Activated CD4-positive, alpha-beta T cell treated with anti-CD3 and anti-CD28 coated beads for 36 hours (primary cell): ENCODE data around the gene ATP9A. TPM values are rescaled to one million over a fixed set of nuclear protein-coding genes. Genes with fewer than 3 reads are reported as not detected.
"Not testable (repeated sequence)": the region's sequence is repeated elsewhere in the genome, so short reads cannot be mapped to it uniquely, and the experiment has no call there.

Experiments
- ATAC-seq: fragments of 200-7000 bp; cut with Tn5 transposase; one replicate; pipeline ENCODE4 v1.10.0; 2021; ENCODE audit warnings: mild to moderate bottlenecking, moderate library complexity
- CTCF ChIA-PET: fragments of 350-600 bp; sonication (Branson Sonifier 250); formaldehyde crosslinking; loops from one replicate; lab custom pipeline; 2021; ENCODE audit warnings: antibody characterized with exemption; lab: Charles Lee
- POLR2A ChIA-PET: fragments of 350-600 bp; sonication (Branson Sonifier 250); formaldehyde crosslinking; loops from one replicate; lab custom pipeline; 2021; ENCODE audit warnings: antibody characterized with exemption, inconsistent platforms; lab: Charles Lee
- DNase-seq: peaks from one replicate; pipeline ENCODE4 v3.0.0-alpha.2; 2020
- H3K27ac Mint-ChIP-seq: one replicate; pipeline ENCODE4 v1.8.0; 2021; ENCODE audit warnings: mixed read lengths
- H3K27me3 Mint-ChIP-seq: one replicate; pipeline ENCODE4 v1.8.0; 2021; ENCODE audit warnings: mixed read lengths
- H3K36me3 Mint-ChIP-seq: one replicate; pipeline ENCODE4 v1.8.0; 2021; ENCODE audit warnings: low read depth, mixed read lengths
- H3K4me1 Mint-ChIP-seq: one replicate; pipeline ENCODE4 v1.8.0; 2021; ENCODE audit warnings: mixed read lengths
- H3K4me3 Mint-ChIP-seq: one replicate; pipeline ENCODE4 v1.8.0; 2021; ENCODE audit warnings: mild to moderate bottlenecking, moderate library complexity, mixed read lengths
- H3K9me3 Mint-ChIP-seq: one replicate; pipeline ENCODE4 v1.8.0; 2021; ENCODE audit warnings: low read depth, mixed read lengths
- intact Hi-C, 2 experiments: fragments of 100-400 bp; cut with DNase I in 1 of 2; cut with micrococcal nuclease in 1 of 2; formaldehyde crosslinking; loops; one replicate each; pipeline versions ENCODE4 v1.14.2 to v1.15.1; 2022 to 2024; cut with DNase I, micrococcal nuclease
- total RNA-seq, 2 experiments: library from RNA; stranded (reverse); gene quantifications; one replicate each; pipeline ENCODE4 v1.2.3, GENCODE V29; 2021

ATP9A gene
- total RNA-seq, 2 experiments from 2014 or later = 2.2 to 2.7 TPM

DNA sequence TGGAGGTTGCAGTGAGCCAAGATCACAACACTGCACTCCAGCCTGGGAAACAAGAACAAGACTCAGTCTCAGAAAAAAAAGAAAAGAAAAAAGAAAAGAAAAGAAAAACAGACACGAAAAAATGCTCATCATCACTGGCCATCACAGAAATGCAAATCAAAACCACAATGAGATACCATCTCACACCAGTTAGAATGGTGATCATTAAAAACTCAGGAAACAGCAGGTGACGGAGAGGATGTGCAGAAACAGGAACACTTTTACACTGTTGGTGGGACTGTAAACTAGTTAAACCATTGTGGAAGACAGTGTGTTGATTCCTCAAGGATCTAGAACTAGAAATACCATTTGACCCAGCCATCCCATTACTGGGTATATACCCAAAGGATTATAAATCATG is 82.7 kb downstream of the ATP9A start:
- CTCF ChIA-PET = interaction anchor here (0.6 kb wide), 1 partner anchor 394 kb away, joined by 3 read pairs; no protein-coding TSS in a partner anchor
- ATAC-seq, intact Hi-C loops, H3K27me3 Mint-ChIP-seq, H3K4me1 Mint-ChIP-seq, H3K27ac Mint-ChIP-seq, H3K4me3 Mint-ChIP-seq, POLR2A ChIA-PET, H3K9me3 Mint-ChIP-seq, H3K36me3 Mint-ChIP-seq, DNase-seq: not testable (repeated sequence)

GRCh38 chr20:51680067-51680749 is 88.0 kb downstream of the ATP9A start:
- H3K9me3 Mint-ChIP-seq = no peaks in the 10 kb centered on the region
- H3K27ac Mint-ChIP-seq = no peak overlapping the region
- POLR2A ChIA-PET = no interaction called here
- peaks cover 2% of the 10 kb centered on the region for H3K27me3 Mint-ChIP-seq
- CTCF ChIA-PET = interaction anchor here (0.8 kb wide), 1 partner anchor 403 kb away, joined by 3 read pairs; no protein-coding TSS in a partner anchor
- no peak for ATAC-seq
- intact Hi-C loops = no loop called here
- no peaks in the 10 kb centered on the region for H3K4me1 Mint-ChIP-seq
- DNase-seq = no peak
- H3K36me3 Mint-ChIP-seq = no peaks in the 10 kb centered on the region
- no peak overlapping the region for H3K4me3 Mint-ChIP-seq

DNA sequence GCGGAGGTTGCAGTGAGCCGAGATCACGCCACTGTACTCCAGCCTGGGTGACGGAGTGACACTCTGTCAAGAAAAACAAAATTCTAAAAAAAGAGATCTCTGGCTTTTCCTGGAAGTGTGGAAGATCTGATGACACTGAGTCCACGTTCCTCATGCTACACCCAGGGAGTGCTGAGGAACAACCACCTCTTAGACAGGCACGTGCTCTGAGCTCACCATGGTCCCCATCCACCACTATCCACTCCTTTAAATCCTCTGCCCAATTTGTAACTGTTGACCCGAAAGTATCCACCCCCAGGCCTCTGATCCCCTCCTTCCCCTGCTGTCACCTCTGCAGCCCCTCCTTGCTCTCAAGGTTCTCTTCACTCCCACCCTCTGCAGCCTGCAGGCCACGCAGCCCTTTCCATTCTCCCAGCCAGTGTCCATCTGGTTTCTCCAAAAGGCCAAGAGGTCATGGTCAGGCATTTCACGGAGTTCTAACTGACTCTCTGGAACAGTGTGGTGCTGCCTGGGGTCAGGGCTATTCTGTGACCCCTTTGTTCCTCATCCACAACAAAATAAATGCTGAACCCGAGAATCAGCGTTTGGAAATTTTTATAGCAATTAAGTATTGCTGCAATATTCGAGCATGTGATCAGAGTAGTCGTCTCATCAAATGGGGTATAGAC is 88.8 kb downstream of the ATP9A start:
- Mint-ChIP-seq H3K9me3 (no peaks in the 10 kb centered on the region), H3K27ac (no peak overlapping the region), H3K4me1 (no peaks in the 10 kb centered on the region), H3K27me3 (peaks cover 2% of the 10 kb centered on the region), H3K4me3 (no peak overlapping the region), H3K36me3 (no peaks in the 10 kb centered on the region)
- DNase-seq = no peak
- ChIA-PET POLR2A (no interaction called here), CTCF (no interaction called here)
- intact Hi-C loops = no loop called here
- ATAC-seq = no peak

DNA sequence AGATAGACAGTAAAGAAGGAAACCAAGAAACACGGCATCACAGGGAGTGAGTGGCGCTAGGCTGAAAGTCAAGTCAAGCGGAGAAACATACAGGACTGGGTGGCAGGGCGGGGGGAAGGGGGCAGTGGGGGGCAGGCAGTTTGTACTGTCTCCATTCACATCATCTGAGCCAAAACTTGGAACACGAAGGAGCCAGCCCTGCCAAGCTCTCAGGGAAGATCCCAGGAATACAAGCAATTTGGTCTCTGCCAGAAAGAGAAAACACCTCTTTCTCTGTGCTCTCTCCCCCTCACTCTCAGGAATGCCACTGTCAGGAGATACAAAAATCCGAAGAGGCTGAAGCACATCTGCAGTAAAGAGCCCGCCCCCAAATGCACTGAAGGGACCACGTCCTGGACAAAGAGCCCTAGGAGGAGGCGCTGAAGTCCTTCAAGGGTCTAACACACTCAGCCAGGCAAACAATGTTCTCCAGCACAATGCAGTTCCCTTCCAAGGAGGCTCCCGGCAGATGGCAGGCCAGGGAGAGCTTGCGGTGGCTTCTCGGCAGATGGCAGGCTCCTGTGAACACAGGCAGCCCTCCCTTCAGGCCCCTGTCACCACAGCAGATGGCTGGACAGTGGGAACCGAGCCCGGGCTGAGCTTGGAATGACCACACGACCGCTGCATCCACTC is 90.0 kb downstream of the ATP9A start:
- no peaks in the 10 kb centered on the region for H3K36me3 Mint-ChIP-seq
- H3K27ac Mint-ChIP-seq = no peak overlapping the region
- DNase-seq = no peak
- no peak for ATAC-seq
- H3K9me3 Mint-ChIP-seq = no peaks in the 10 kb centered on the region
- intact Hi-C loops = no loop called here
- CTCF ChIA-PET = no interaction called here
- H3K4me1 Mint-ChIP-seq = no peaks in the 10 kb centered on the region
- H3K4me3 Mint-ChIP-seq = no peak overlapping the region
- POLR2A ChIA-PET = no interaction called here
- peaks cover 2% of the 10 kb centered on the region for H3K27me3 Mint-ChIP-seq

GRCh38 chr20:51668947-51669346 is 99.2 kb downstream of the ATP9A start:
- CTCF ChIA-PET = no interaction called here
- Mint-ChIP-seq H3K9me3 (no peaks in the 10 kb centered on the region), H3K27me3 (peaks cover 4% of the 10 kb centered on the region), H3K27ac (no peak overlapping the region), H3K4me3 (no peak overlapping the region), H3K4me1 (peaks cover 9% of the 10 kb centered on the region), H3K36me3 (no peaks in the 10 kb centered on the region)
- ATAC-seq = no peak
- POLR2A ChIA-PET = no interaction called here
- intact Hi-C loops = no loop called here
- no peak for DNase-seq

DNA sequence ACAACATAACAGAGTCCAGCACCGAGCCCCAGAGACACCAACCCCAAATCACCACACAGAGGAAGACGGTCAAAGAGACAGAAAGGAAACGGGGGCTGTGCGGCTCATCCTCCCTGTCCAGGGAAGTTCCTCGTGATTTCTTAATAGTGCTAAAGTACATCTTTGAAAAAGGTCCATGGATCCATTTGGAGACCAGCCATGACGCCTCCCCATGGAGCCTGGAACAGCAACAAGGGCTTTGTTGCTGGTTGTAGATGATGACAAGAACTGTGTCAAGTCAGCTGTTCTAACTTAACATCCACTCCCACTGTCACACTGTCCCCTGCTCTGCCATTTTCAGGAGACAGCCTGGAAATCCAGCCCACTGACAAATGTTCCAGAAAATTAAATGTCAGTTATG is 99.7 kb downstream of the ATP9A start:
- H3K27me3 Mint-ChIP-seq = peaks cover 7% of the 10 kb centered on the region
- CTCF ChIA-PET = no interaction called here
- H3K9me3 Mint-ChIP-seq = no peaks in the 10 kb centered on the region
- peaks cover 9% of the 10 kb centered on the region for H3K4me1 Mint-ChIP-seq
- H3K27ac Mint-ChIP-seq = no peak overlapping the region
- POLR2A ChIA-PET = no interaction called here
- no peak for DNase-seq
- no peak overlapping the region for H3K4me3 Mint-ChIP-seq
- no peaks in the 10 kb centered on the region for H3K36me3 Mint-ChIP-seq
- no peak for ATAC-seq
- intact Hi-C loops = no loop called here

DNA sequence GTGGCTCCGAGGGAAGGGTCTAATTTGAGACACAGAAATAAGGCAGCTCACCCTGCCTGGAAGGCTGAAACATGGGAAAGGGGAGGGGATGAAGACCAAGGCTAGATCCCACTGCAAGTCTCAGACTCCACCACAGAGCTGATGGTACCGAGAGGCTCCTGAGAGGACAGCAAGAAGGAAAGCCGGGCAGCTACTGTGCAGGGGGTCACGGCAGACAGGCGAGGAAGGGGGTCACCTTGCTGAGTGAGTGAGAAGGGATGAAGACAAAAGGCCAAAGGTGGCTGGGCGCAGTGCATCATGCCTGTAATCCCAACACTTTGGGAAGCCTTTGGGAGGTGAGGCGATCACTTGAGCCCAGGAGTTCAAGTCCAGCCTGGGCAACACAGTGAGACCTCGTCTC is 100.7 kb downstream of the ATP9A start:
- Mint-ChIP-seq H3K36me3 (no peaks in the 10 kb centered on the region), H3K4me3 (no peak overlapping the region), H3K9me3 (no peaks in the 10 kb centered on the region), H3K27ac (no peak overlapping the region), H3K27me3 (peaks cover 7% of the 10 kb centered on the region), H3K4me1 (peaks cover 9% of the 10 kb centered on the region)
- ChIA-PET CTCF (interaction anchor here (0.8 to 1.3 kb wide), 2 partner anchors 23 to 34 kb away, joined by 3 to 5 read pairs; no protein-coding TSS in a partner anchor), POLR2A (no interaction called here)
- intact Hi-C loops = no loop called here
- DNase-seq = no peak
- no peak for ATAC-seq

DNA sequence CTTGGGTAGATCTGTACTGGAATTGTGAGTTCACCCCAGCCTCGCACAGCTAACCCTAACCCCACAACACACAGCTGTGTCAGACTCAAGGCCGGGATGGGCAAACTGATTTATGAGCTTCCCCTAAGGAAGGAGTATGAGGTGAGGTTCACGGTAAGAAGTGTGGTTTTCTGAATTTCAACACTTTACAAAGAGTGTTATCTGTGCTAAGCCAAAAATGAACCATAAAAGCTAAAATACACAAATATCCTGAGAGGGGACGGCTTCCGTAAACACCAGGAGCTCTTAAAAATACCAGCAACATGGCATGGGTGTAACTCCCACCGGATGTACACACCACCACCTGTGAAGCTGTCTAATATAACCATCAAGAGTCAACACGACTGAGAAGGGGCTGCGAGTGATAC is 101.2 kb downstream of the ATP9A start:
- H3K36me3 Mint-ChIP-seq = no peaks in the 10 kb centered on the region
- ATAC-seq (no peak), DNase-seq (no peak)
- H3K4me3 Mint-ChIP-seq = no peak overlapping the region
- H3K27ac Mint-ChIP-seq = no peak overlapping the region
- H3K9me3 Mint-ChIP-seq = no peaks in the 10 kb centered on the region
- H3K27me3 Mint-ChIP-seq = peaks cover 9% of the 10 kb centered on the region
- peaks cover 11% of the 10 kb centered on the region for H3K4me1 Mint-ChIP-seq
- intact Hi-C loops = no loop called here
- ChIA-PET POLR2A (no interaction called here), CTCF (interaction anchor here (0.6 to 1.3 kb wide), 3 partner anchors 22 to 680 kb away, joined by 3 to 5 read pairs (median 3); no protein-coding TSS in a partner anchor)

- CTCF ChIA-PET = interaction anchor here (0.8 to 1.3 kb wide), 2 partner anchors 35 to 39 kb away, joined by 3 to 5 read pairs; no protein-coding TSS in a partner anchor
- H3K9me3 Mint-ChIP-seq = no peaks in the 10 kb centered on the region
- no peaks in the 10 kb centered on the region for H3K36me3 Mint-ChIP-seq
- H3K27ac Mint-ChIP-seq = no peak overlapping the region
- H3K4me1 Mint-ChIP-seq = peaks cover 19% of the 10 kb centered on the region
- intact Hi-C loops = no loop called here
- POLR2A ChIA-PET = no interaction called here
- H3K4me3 Mint-ChIP-seq = no peak overlapping the region
- no peak for DNase-seq
- peaks cover 10% of the 10 kb centered on the region for H3K27me3 Mint-ChIP-seq
- ATAC-seq = no peak
Measured at GRCh38 chr20:51666126-51666525, 102.1 kb downstream of the ATP9A start.

DNA sequence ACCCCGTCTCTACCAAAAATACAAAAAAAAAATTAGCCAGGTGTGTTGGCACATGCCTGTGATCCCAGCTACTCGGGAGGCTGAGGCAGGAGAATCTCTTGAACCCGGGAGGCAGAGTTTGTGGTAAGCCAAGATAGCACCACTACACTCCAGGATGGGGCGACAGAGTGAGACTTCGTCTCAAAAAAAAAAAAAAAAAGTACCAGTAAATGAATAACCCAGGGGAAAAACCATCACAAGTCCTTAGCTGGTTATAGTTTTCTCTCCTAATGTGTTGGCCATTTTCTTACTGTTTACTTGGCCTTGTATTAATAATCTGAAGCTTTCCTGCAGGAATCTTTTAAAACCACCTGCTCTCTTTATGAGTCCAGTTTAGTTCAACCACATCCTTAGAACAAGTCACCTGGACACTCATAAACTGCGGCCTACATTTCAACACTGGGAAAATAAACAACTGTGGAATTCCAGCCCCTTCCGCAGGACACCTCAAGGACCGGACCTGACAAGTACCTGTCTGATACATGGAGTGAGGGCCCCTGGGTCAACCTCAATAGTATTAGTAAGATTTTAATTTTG is 102.6 kb downstream of the ATP9A start:
- no peak for DNase-seq
- Mint-ChIP-seq H3K36me3 (no peaks in the 10 kb centered on the region), H3K27ac (no peak overlapping the region), H3K4me1 (peaks cover 24% of the 10 kb centered on the region), H3K4me3 (no peak overlapping the region), H3K9me3 (no peaks in the 10 kb centered on the region), H3K27me3 (peaks cover 9% of the 10 kb centered on the region)
- intact Hi-C loops = no loop called here
- CTCF ChIA-PET = interaction anchor here (0.8 kb wide), 1 partner anchor 39 kb away, joined by 3 read pairs; no protein-coding TSS in a partner anchor
- POLR2A ChIA-PET = no interaction called here
- no peak for ATAC-seq

GRCh38 chr20:51661609-51662178 is 106.5 kb downstream of the ATP9A start:
- Mint-ChIP-seq H3K36me3 (no peaks in the 10 kb centered on the region), H3K4me1 (peaks cover 19% of the 10 kb centered on the region), H3K9me3 (no peaks in the 10 kb centered on the region), H3K27ac (no peak overlapping the region), H3K4me3 (no peak overlapping the region), H3K27me3 (peaks cover 7% of the 10 kb centered on the region)
- CTCF ChIA-PET = interaction anchor here (0.6 to 0.7 kb wide), 4 partner anchors 29 to 844 kb away, joined by 3 to 4 read pairs (median 3); no protein-coding TSS in a partner anchor
- intact Hi-C loops = loop anchor here (1.0 to 2.0 kb wide), 3 partner anchors 31 to 130 kb away; no protein-coding TSS in a partner anchor
- peak; percentile 65 for DNase-seq
- peak; percentile 91 for ATAC-seq
- POLR2A ChIA-PET = interaction anchor here (0.5 to 0.6 kb wide), 2 partner anchors 42 to 132 kb away, joined by 3 to 4 read pairs; no protein-coding TSS in a partner anchor
